HL-60 (cell line): ENCODE data around the gene TREML1.

Source experiments
- DNase-seq, 2 experiments: peaks; one replicate each; pipeline ENCODE4 v3.0.0-alpha.2; 2010 to 2020; ENCODE audit warnings: low read depth in 1 of 2, low spot score in 1 of 2
- H3K27ac ChIP-seq: fragments of 250-450 bp; sonication (Bioruptor Pico); replicated peaks from 2 replicates; pipeline ENCODE4 v1.5.1; 2020; ENCODE audit warnings: mild to moderate bottlenecking, moderate library complexity
- H3K27me3 ChIP-seq: fragments of 250-450 bp; sonication (Bioruptor Pico); 2 replicates; pipeline ENCODE4 v1.5.1; 2021; ENCODE audit warnings: mild to moderate bottlenecking, moderate library complexity; ENCODE audit not compliant: insufficient read depth, poor library complexity, severe bottlenecking
- H3K4me3 ChIP-seq: replicated peaks from 2 replicates; pipeline ENCODE4 v1.5.1; 2011; ENCODE audit warnings: mild to moderate bottlenecking, control low read depth, low read length; ENCODE audit not compliant: insufficient read depth
- GABPA ChIP-seq: IDR thresholded peaks from 2 replicates; pipeline ENCODE4 v1.6.1; 2012; ENCODE audit warnings: low read depth
- POLR2AphosphoS5 ChIP-seq: IDR thresholded peaks from 2 replicates; pipeline ENCODE4 v1.6.1; 2012; ENCODE audit warnings: low read depth
- REST ChIP-seq: IDR thresholded peaks from 2 replicates; pipeline ENCODE4 v1.6.1; 2012; ENCODE audit warnings: low read depth; ENCODE audit not compliant: insufficient replicate concordance
- SPI1 ChIP-seq: IDR thresholded peaks from 2 replicates; pipeline ENCODE4 v1.6.1; 2012; ENCODE audit warnings: low read depth, mild to moderate bottlenecking, borderline replicate concordance
- TF ChIP-seq, protein P1 (sequence below): IDR thresholded peaks from one replicate; pipeline ENCODE4 v1.5.1; 2011; ENCODE audit warnings: low read length, control low read depth, inconsistent platforms; ENCODE audit not compliant: insufficient read depth

TREML1 gene

DNA sequence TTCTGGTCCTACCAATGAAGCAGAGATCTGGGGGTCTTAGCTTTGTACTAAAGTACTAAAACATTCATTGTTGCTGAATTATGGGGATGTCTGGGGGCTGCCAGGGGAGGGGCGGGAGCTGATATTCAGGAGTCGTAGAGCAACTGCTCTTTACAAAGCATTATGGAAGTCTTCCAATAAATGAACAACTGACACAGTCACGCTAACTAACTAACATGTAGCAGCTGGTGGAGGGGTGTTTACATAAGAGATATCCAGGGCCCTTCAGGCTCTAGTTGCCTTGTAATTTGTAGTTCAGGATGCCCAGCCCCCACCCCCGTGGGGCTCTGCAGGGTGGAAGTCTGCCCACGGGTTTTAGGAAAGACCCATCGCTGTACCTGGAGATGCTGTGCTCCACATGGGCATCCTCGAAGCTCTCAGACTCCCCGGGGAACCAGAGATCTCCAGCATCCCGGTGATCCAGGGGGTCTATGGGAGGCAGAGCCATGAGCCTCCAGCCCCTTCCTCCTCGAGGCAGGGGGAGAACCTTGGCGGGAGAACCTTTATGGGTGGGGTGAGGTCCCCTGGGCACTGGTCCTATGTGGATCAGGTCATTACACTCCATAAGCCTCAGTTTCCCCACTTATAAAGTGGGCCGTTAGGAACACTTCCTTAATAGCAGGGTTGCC lies 5.4 kb upstream of the TREML1 start:
- DNase-seq: no peak
- Histone ChIP-seq H3K4me3 (no peak overlapping the region), H3K27me3 (no peaks in the 10 kb centered on the region), H3K27ac (no peak overlapping the region)
- no peak for TF ChIP-seq POLR2AphosphoS5
- TF ChIP-seq REST: no peak
- TF ChIP-seq, protein P1, sequence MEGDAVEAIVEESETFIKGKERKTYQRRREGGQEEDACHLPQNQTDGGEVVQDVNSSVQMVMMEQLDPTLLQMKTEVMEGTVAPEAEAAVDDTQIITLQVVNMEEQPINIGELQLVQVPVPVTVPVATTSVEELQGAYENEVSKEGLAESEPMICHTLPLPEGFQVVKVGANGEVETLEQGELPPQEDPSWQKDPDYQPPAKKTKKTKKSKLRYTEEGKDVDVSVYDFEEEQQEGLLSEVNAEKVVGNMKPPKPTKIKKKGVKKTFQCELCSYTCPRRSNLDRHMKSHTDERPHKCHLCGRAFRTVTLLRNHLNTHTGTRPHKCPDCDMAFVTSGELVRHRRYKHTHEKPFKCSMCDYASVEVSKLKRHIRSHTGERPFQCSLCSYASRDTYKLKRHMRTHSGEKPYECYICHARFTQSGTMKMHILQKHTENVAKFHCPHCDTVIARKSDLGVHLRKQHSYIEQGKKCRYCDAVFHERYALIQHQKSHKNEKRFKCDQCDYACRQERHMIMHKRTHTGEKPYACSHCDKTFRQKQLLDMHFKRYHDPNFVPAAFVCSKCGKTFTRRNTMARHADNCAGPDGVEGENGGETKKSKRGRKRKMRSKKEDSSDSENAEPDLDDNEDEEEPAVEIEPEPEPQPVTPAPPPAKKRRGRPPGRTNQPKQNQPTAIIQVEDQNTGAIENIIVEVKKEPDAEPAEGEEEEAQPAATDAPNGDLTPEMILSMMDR: no peak
- TF ChIP-seq SPI1: no peak
- no peak for TF ChIP-seq GABPA

- DNase-seq: peak; percentile 21 to 89
- peak; percentile 74; the same call in 1 of the 2 replicates for TF ChIP-seq SPI1
- TF ChIP-seq GABPA: no peak
- no peak overlapping the region for H3K4me3 ChIP-seq
- H3K27me3 ChIP-seq: no peaks in the 10 kb centered on the region
- H3K27ac ChIP-seq: peak overlapping the region; percentile 54
Measured at GRCh38 chr6:41157323-41157722, 3.2 kb upstream of the TREML1 start.

- TF ChIP-seq POLR2AphosphoS5 (no peak), REST (no peak), SPI1 (no peak), GABPA (no peak)
- TF ChIP-seq, protein P1: no peak
- H3K27ac ChIP-seq: peak overlapping the region; percentile 54
- no peak for DNase-seq
- H3K27me3 ChIP-seq: no peaks in the 10 kb centered on the region
- H3K4me3 ChIP-seq: no peak overlapping the region
Measured at GRCh38 chr6:41156771-41157170, 2.6 kb upstream of the TREML1 start.

- TF ChIP-seq REST (no peak), GABPA (no peak), SPI1 (no peak), POLR2AphosphoS5 (no peak)
- TF ChIP-seq, protein P1: no peak
- H3K4me3 ChIP-seq: no peak overlapping the region
- H3K27me3 ChIP-seq: no peaks in the 10 kb centered on the region
- H3K27ac ChIP-seq: no peak overlapping the region
- no peak for DNase-seq
Measured at GRCh38 chr6:41156001-41156400, 1.9 kb upstream of the TREML1 start.
